HG02870 (cell line): ENCODE measurements around the gene CACFD1.

Experiments
- ATAC-seq: cut with Tn5 transposase; IDR thresholded peaks from one replicate; pipeline ENCODE4 v1.9.1; 2021; ENCODE audit warnings: mild to moderate bottlenecking, moderate library complexity; ENCODE audit not compliant: unreplicated experiment

The CACFD1 gene

GRCh38 chr9:133515615-133516255, 56.0 kb downstream of the CACFD1 start:
- no peak for ATAC-seq

GRCh38 chr9:133516256-133516960, 56.6 kb downstream of the CACFD1 start:
- no peak for ATAC-seq

GRCh38 chr9:133516961-133517350, 57.2 kb downstream of the CACFD1 start:
- no peak for ATAC-seq

GRCh38 chr9:133517711-133518110, 57.9 kb downstream of the CACFD1 start:
- no peak for ATAC-seq

- ATAC-seq = no peak
These were observed 58.4 kb downstream of the CACFD1 start for GRCh38 chr9:133518200-133518599.

GRCh38 chr9:133518706-133519449, 59.1 kb downstream of the CACFD1 start:
- ATAC-seq = no peak

GRCh38 chr9:133519693-133520092, 59.9 kb downstream of the CACFD1 start:
- no peak for ATAC-seq

GRCh38 chr9:133520121-133520835, 60.5 kb downstream of the CACFD1 start:
- ATAC-seq = no peak
